ENCODE data around the gene TTC13.

TTC13 gene

DNA sequence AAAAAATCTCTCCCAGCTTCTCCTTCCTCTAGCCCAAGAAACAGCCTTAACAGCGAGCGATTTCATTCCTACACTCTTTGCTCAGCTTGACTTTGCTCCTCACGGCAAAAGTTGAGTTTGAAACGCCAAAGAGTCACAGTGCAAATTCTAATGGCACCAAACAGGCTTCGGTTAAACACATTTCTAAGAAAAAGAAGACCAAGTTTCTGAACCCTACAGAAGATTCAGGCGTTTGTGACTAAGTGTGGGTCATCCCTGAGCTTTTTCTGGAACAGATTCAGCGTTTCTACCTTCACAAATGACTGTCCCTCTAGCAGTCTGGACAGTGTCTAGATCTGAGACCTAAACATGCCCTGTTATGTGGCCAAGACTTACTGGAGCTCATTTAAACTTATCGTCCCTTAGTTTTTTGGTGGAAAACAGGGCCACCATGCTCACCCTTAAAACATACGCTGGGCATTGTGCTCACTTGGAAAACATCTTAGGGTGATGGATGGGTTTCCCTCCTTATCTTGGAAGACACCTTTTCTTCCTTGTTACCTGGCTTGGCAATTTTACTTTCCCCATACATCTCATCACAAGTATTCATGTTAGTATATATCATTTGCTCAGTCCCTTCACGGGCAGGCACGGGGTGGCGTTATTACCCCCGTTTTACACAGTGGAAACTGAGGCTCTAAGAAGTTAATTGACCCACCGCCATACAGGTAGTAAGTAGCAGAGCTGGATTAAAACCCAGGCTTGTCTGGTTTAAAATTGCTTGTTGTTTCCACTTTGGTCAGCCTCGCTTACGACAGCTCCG is 111.4 kb downstream of the TTC13 start:
- DNase-seq, result no peak

DNA sequence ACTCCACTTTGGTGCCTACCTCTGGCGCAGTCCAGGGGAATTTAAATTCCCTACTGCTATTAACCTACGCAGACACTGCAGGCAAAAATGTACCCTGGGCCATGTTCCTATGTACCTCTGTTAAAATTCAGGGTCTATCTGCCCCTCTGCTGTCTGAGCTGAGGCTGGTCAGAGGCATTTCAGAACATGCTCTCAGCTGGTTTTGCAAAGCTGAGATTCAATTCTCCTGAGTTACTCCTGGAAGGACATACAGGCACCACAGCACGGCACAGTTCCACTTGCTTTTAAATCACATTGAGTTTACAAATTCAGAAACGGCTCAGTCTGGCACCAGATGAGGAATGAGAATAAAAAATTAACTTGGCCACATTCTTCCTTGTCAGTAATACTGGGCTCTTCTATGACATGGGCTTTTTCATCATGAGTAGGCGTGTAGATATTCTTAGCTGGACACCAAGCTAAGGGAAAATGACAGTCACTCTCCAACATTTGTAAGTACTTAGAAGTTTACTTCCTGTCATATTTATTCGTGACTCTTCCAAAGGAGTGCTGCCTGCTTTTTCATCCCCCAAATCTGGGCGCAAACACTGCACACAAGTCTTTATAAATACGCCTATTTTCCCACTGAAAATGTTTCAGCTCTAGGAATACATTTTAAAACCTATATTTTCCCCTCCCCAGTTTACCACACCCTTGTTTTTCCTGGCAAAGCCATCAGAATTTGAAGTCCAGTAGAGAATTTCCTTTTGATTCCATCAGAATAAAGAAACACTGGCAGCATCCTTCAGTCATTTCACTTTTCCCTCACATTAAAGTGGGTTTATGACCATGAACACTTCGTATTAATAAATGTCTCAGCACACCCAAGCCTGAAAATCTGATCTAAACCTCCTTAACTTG is 112.2 kb downstream of the TTC13 start:
- no peak for DNase-seq

- DNase-seq, result no peak
Measured at GRCh38 chr1:230865062-230865817, 113.4 kb downstream of the TTC13 start.

GRCh38 chr1:230864441-230864840 is 114.2 kb downstream of the TTC13 start:
- DNase-seq, result no peak

DNA sequence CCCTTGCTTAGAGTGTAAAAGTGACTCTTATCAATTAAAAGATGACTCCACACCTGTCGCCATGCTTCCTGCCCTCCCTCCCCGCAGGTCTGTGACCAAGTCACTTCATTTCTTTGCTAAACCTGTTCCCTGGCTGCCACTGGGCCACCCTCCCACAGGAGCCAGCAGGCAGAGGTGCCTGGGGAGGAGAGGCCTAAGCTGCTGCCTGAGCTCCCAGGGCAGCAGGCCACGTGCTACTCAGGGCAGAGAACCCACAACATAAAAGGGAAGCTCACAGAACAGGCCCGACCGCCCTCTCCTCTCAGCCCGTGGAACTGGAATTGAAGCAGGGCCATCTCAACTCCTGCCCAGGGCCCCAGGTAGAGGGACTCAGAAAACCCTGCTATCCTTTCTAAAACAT is 115.2 kb downstream of the TTC13 start:
- DNase-seq, result no peak

DNA sequence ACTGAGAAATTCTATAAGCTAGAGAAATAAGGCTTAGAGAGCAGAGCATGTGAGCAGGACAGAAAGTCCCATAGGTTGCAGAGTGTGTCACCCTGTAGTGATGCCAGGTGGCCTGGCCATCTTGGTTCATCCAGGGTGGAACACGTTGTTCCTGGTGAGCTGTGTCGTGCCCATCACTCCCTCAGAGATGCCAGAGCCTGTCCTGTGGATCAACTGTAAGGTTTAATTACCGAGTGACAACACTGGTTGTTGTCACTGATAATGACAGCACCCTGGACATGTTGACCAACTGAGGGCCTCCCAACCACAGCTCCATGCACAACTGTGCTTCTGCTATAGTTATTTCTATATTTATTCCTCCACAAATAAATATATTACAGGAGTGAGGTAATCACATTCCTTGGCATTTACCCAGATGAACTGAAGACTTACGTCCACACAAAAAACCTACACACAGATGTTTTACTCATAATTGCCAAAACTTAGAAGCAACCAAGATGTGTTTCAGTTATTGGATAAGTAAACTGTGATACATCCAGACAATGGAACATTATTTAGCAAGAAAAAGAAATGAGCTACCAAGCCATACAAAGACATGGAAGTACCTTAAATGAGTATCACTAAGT is 116.6 kb downstream of the TTC13 start:
- no peak for DNase-seq

- DNase-seq, result no peak
Measured at GRCh38 chr1:230861489-230861888, 117.2 kb downstream of the TTC13 start.

- no peak for DNase-seq
Measured at GRCh38 chr1:230860617-230861384, 117.9 kb downstream of the TTC13 start.

- DNase-seq, result peak; percentile 88
Measured at GRCh38 chr1:230858918-230859729, 119.5 kb downstream of the TTC13 start.

GRCh38 chr1:230858236-230858820 is 120.3 kb downstream of the TTC13 start:
- DNase-seq, result no peak

DNA sequence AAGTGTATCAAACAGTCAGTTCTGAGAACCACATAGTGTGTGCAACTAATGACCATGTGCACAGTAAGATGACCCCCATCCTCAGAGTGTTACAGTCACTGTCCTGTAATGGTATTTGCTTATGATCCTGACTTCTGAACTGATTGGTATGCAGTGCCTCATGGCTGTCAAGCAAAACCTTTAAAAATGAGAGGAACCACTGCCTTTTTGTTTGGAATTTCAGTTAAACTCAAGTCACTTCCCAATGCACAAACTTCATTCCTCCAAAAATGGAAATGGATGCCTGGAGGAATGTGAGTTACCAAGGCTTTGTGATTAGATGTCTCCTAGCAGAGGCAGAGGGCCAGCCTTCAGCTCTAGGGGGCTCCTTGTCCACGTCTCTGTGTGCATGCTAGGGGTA is 120.8 kb downstream of the TTC13 start:
- no peak for DNase-seq

DNA sequence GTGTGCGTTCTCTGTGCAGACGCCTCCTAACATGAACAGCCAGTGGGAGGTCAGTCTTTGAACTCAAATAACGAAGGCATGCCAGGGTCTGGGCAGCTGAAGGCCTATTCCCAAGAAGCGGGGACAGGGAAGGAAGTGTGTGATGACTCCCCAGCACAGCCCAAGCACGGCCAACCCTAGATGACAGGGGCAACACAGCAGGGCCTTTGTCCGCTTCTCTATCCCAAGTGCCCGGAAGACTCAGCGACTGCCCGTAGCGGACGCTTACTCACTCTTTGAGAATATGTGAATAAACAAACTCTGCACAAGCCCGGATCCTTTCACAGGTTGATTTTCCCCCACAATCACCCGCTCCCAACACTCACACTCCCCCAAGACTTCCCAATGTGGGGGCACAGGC is 121.6 kb downstream of the TTC13 start:
- DNase-seq, result no peak
